ENCODE results near the gene LRRC37A. TPM values are rescaled to one million over a fixed set of nuclear protein-coding genes. Genes with fewer than 3 reads are reported as not detected.
"Not testable (repeated sequence)": the region's sequence is repeated elsewhere in the genome, so short reads cannot be mapped to it uniquely, and the experiment has no call there.

The LRRC37A gene
- total RNA-seq, 1 donor = 2.3 TPM

DNA sequence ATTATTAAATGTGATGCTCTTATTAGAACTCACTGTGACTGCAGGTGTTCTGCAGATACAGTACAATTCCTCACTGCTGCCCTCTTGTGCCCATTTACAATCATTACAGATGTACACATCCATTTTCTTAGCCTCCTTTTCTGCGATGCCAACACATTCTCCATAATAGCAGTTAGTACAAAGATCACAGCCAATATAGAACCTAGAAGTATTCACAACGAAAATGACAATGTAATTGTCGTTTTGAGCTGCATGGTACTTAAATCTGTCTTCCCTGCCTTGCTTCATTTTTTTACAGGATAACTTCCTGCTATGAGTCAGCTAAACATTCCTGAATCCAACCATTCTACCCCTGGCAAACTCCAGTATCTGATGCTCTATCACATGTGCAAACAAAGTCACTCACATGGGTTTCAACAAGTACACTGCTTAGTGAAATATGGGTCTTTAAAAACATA lies 8.1 kb upstream of the LRRC37A start:
- H3K4me3 ChIP-seq (ENCODE audit: low read depth, low read length) = not testable (repeated sequence)
- TF ChIP-seq, protein P1, sequence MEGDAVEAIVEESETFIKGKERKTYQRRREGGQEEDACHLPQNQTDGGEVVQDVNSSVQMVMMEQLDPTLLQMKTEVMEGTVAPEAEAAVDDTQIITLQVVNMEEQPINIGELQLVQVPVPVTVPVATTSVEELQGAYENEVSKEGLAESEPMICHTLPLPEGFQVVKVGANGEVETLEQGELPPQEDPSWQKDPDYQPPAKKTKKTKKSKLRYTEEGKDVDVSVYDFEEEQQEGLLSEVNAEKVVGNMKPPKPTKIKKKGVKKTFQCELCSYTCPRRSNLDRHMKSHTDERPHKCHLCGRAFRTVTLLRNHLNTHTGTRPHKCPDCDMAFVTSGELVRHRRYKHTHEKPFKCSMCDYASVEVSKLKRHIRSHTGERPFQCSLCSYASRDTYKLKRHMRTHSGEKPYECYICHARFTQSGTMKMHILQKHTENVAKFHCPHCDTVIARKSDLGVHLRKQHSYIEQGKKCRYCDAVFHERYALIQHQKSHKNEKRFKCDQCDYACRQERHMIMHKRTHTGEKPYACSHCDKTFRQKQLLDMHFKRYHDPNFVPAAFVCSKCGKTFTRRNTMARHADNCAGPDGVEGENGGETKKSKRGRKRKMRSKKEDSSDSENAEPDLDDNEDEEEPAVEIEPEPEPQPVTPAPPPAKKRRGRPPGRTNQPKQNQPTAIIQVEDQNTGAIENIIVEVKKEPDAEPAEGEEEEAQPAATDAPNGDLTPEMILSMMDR (IDR thresholded peaks at IDR 0.05; ENCODE audit: insufficient read depth, low read length) = peak; percentile 61
- peak; percentile 79 for DNase-seq (ENCODE audit: low read depth)

DNA sequence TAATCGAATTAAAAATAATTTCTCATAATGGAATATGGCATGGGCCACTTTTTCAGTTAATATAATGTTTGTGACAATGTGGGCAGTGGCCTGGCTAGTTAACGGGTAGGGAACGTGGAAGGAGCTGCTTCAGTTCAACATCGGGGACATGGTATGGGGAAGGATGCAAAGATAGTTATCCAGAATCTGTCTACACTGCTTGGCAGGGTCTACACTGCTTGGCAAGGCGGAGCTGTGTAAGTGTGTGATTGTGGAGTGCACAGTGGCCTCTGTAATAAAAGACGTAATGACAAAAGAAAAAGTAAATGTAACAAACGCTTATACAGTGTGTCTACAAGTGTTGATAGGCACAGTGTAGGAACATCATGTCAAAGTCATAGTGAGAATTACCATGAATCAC lies 7.3 kb upstream of the LRRC37A start:
- H3K4me3 ChIP-seq (ENCODE audit: low read depth, low read length); DNase-seq (ENCODE audit: low read depth): not testable (repeated sequence)

DNA sequence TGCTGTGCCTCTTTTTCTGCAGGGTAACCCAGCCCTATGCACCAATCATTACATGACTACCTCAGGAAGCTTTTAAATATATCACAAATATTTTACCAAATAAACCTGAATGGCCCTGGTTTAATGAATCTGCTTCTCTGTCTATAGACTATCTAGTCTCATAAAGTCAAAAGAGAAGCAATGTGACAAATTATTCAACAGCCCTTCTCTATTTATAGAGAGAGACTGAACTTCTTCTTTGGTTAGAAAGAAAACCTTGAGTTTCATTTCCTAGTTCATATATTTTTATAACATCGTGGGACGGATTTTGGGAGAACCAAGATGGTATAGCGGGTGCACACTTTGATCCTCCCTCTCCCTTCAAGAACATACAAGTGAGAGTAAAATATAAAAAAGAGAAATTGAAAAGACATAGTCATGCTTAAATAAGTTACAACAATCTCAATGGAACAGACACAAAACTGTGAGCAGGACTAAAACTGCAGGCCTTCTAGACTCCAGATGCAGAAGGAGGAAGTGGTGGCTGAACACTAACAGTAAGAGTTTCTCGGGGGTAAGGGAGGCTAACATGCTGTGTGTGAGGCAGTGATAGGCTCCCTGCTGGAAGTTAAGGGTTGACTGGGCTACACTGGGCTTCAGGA lies 3.9 kb upstream of the LRRC37A start:
- not testable (repeated sequence) for DNase-seq (ENCODE audit: low read depth); H3K4me3 ChIP-seq (ENCODE audit: low read depth, low read length)

DNA sequence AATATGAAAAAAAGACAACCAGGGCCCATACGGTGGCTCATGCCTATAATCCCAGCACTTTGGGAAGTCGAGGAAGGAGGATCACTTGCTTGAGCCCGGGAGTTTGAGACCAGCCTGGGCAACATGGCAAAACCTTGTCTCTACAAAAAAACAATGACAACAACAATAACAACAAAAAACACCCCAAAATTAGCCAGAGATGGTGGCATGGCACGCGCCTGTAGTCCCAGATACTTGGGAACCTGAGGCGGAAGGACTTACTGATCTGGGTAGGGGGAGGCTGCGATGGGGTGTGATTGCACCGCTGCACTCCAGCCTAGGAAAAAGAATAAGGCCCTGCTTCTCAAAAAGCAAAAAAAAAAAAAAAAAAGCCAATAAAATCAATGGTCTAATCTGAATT lies 3.3 kb upstream of the LRRC37A start:
- not testable (repeated sequence) for H3K4me3 ChIP-seq (ENCODE audit: low read depth, low read length); DNase-seq (ENCODE audit: low read depth)

DNA sequence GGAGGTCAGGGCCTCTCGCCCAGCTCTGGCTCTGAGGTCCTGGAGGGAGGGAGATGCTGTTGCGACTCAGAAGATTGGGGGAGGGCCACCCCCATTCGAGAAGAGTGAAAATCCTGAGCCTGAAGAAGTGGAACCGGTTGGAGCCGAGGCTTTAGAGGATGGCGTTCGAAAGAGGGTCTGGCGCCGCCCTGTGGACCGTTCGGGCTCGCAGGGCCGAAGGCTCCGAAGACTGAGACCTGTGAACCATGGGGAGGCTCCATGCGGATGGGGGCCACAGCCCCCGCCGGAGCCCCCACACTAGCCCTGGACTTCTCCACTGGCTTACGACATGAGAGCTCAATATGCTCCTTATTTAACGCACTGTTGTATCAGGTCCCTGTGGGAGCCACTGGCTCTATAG lies 46.3 kb downstream of the LRRC37A start:
- not testable (repeated sequence) for DNase-seq (ENCODE audit: low read depth); H3K4me3 ChIP-seq (ENCODE audit: low read depth, low read length)

GRCh38 chr17:46342131-46342530 lies 47.2 kb downstream of the LRRC37A start:
- H3K4me3 ChIP-seq (ENCODE audit: low read depth, low read length); DNase-seq (ENCODE audit: low read depth): not testable (repeated sequence)

GRCh38 chr17:46348345-46348744 lies 53.4 kb downstream of the LRRC37A start:
- not testable (repeated sequence) for DNase-seq (ENCODE audit: low read depth); H3K4me3 ChIP-seq (ENCODE audit: low read depth, low read length)

DNA sequence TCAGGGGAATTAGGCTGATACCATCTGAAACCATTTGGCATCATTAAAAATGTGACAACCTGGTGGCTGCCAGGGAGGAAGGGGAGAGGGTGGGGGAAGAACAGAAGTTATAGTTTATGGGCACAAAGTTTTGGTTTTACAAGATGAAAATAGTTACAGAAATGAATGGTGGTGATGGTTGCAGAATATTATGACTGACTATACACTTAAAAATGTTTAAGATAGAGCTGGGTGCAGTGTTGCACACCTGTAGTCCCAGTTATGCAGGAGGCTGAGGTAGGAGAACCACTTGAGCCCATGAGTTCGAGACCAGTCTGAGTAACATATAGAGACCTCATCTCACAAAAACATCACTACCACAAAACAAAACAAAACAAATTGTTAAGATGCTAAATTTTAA lies 54.1 kb downstream of the LRRC37A start:
- DNase-seq (ENCODE audit: low read depth) = not testable (repeated sequence)

GRCh38 chr17:46353856-46354255 lies 58.9 kb downstream of the LRRC37A start:
- not testable (repeated sequence) for H3K4me3 ChIP-seq (ENCODE audit: low read depth, low read length); DNase-seq (ENCODE audit: low read depth)

More for the DNA sequence above, 54.1 kb downstream of the LRRC37A start:
- H3K4me3 ChIP-seq (ENCODE audit: low read depth, low read length) = not testable (repeated sequence)

GRCh38 chr17:46361145-46361735 lies 66.3 kb downstream of the LRRC37A start:
- DNase-seq (ENCODE audit: low read depth); H3K4me3 ChIP-seq (ENCODE audit: low read depth, low read length): not testable (repeated sequence)

GRCh38 chr17:46361755-46362154 lies 66.8 kb downstream of the LRRC37A start, which contains the start of gene ARL17B:
ARL17B (minus strand) TSS chr17:46361766; CDS start chr17:46358397, 3,369 bp downstream.
- not testable (repeated sequence) for DNase-seq (ENCODE audit: low read depth); H3K4me3 ChIP-seq (ENCODE audit: low read depth, low read length)

GRCh38 chr17:46367520-46367919 lies 72.6 kb downstream of the LRRC37A start:
- DNase-seq (ENCODE audit: low read depth) = not testable (repeated sequence)

GRCh38 chr17:46372236-46373229 lies 77.6 kb downstream of the LRRC37A start:
- not testable (repeated sequence) for DNase-seq (ENCODE audit: low read depth); H3K4me3 ChIP-seq (ENCODE audit: low read depth, low read length)

More at GRCh38 chr17:46367520-46367919, 72.6 kb downstream of the LRRC37A start:
- not testable (repeated sequence) for H3K4me3 ChIP-seq (ENCODE audit: low read depth, low read length)

- not testable (repeated sequence) for DNase-seq (ENCODE audit: low read depth); H3K4me3 ChIP-seq (ENCODE audit: low read depth, low read length)
These were observed 78.5 kb downstream of the LRRC37A start for GRCh38 chr17:46373418-46373817.

DNA sequence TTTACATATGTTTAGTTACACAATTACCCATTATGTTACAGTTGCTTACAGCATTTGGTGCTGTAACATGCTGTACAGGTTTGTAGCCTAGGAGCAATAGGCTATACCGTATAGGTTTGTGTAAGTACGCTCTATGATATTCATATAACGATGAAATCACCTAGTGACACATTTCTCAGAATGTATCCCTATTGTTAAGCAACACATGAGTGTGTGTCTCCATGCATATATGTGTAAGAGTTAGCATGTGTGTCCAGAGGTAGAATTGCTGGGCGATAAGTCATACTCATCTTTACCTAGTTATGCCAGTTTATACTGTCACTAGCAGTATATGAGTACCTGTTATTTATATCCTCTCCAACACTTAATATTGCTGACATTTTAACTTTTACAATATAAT lies 88.2 kb downstream of the LRRC37A start:
- H3K4me3 ChIP-seq (ENCODE audit: low read depth, low read length); DNase-seq (ENCODE audit: low read depth): not testable (repeated sequence)

DNA sequence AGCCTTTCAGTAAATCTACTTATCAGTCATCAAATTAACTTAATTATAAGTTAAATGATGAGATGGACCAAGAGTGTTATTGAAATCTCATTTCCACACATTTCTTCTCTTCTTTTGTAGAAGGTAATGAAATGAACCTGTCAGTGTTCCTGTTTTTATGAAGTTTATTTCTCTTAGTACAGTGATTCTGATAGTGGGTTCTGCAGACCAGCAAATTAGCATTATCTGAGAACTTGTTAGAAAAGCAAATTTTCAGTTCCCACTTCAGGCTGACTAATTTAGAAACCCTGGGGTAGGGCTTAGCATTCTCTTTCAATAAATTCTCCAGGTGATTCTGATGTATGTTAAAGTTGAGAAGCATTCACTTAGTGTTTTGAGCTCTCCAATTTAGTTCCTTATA lies 90.6 kb downstream of the LRRC37A start:
- not testable (repeated sequence) for DNase-seq (ENCODE audit: low read depth); H3K4me3 ChIP-seq (ENCODE audit: low read depth, low read length)

Data from fibroblast of the aortic adventitia (primary cell).